K562 (cell line): ENCODE results near the gene NUP188. TPM values are rescaled to one million over a fixed set of nuclear protein-coding genes. Genes with fewer than 3 reads are reported as not detected.

Experiments
- ATF3 ChIP-seq, 2 experiments: fragments of 450-650 bp in 1 of 2; sonication (generic) in 1 of 2; formaldehyde crosslinking in 1 of 2; IDR thresholded peaks in 1 of 2; conservative IDR thresholded peaks in 1 of 2; 2 replicates each; pipeline versions ENCODE4 v1.6.1 to v1.8.1; 2016 to 2023; ENCODE audit warnings: mild to moderate bottlenecking in 2 of 2, moderate library complexity in 2 of 2, inconsistent platforms in 1 of 2, missing genetic modification reagents in 1 of 2
- CHAMP1 ChIP-seq: fragments of 450-650 bp; IDR thresholded peaks from 2 replicates; pipeline ENCODE4 v1.6.1; 2016; ENCODE audit warnings: mild to moderate bottlenecking
- EGR1 ChIP-seq: fragments of 450-650 bp; conservative IDR thresholded peaks from 2 replicates; pipeline ENCODE4 v1.6.1; 2017; ENCODE audit warnings: mild to moderate bottlenecking
- FOXM1 ChIP-seq, 2 experiments: fragments of 450-650 bp in 1 of 2; sonication (generic) in 1 of 2; formaldehyde crosslinking in 1 of 2; IDR thresholded peaks; 2 replicates each; pipeline versions ENCODE4 v1.6.1 to v1.9.0; 2017 to 2022; ENCODE audit warnings: low read depth in 2 of 2, mild to moderate bottlenecking in 2 of 2, missing genetic modification reagents in 1 of 2, moderate library complexity in 1 of 2
- HIVEP1 ChIP-seq: fragments of 250-450 bp; sonication (Bioruptor Pico); IDR thresholded peaks from 2 replicates; pipeline ENCODE4 v1.4.0; 2020; ENCODE audit warnings: mild to moderate bottlenecking
- IRF2 ChIP-seq: sonication (generic); formaldehyde crosslinking; IDR thresholded peaks from 2 replicates; pipeline ENCODE4 v1.8.1; 2022; ENCODE audit warnings: mild to moderate bottlenecking, missing genetic modification reagents
- MTF1 ChIP-seq: fragments of 250-450 bp; sonication (Bioruptor Pico); IDR thresholded peaks from 2 replicates; pipeline ENCODE4 v1.9.0; 2021; ENCODE audit warnings: moderate library complexity, mild to moderate bottlenecking, inconsistent platforms, borderline replicate concordance
- PTBP1 ChIP-seq: fragments of 200-400 bp; formaldehyde crosslinking; IDR thresholded peaks from 2 replicates; pipeline ENCODE4 v1.6.1; 2017; ENCODE audit warnings: low read depth, low read length
- RBM34 ChIP-seq: fragments of 200-400 bp; formaldehyde crosslinking; IDR thresholded peaks from 2 replicates; pipeline ENCODE4 v1.6.1; 2018; ENCODE audit warnings: low read length, borderline replicate concordance; ENCODE audit not compliant: insufficient read depth
- TFAM ChIP-seq: fragments of 250-450 bp; sonication (Bioruptor Pico); conservative IDR thresholded peaks from 2 replicates; pipeline ENCODE4 v1.5.0; 2021; ENCODE audit warnings: mild to moderate bottlenecking, moderate library complexity
- XRCC5 ChIP-seq: fragments of 200-400 bp; formaldehyde crosslinking; IDR thresholded peaks from 2 replicates; pipeline ENCODE4 v1.6.1; 2017; ENCODE audit warnings: low read depth, mild to moderate bottlenecking, low read length
- ZNF655 ChIP-seq: fragments of 250-450 bp; sonication (Bioruptor Pico); IDR thresholded peaks from 2 replicates; pipeline ENCODE4 v1.5.0; 2021
- polyA plus RNA-seq, 8 experiments: library from polyadenylated mRNA; depleted of rRNA in 4 of 8; stranded (reverse) in 5 of 8; unstranded in 3 of 8; fragments of >200 nt; fragmentation: Nextera tagmentation in 2 of 8; fragmentation: Illumina TruSeq in 1 of 8; extraction: Ambion mirVana in 2 of 8; extraction: Trizol in 1 of 8; gene quantifications; 2 replicates each; pipeline versions ENCODE4 v1.2.1 to v1.2.3, GENCODE V29; 2011 to 2014; ENCODE audit warnings: inconsistent platforms in 1 of 8, missing spikeins in 1 of 8
- total RNA-seq, 7 experiments: library from RNA; depleted of rRNA in 6 of 7; stranded (reverse); fragments of >200 nt in 6 of 7; fragmentation: Illumina TruSeq in 2 of 7; extraction: Trizol in 2 of 7; gene quantifications; 2 replicates each; pipeline versions ENCODE4 v1.2.1 to v1.2.3, GENCODE V29; 2011 to 2021; ENCODE audit warnings: low replicate concordance in 1 of 7
- TF ChIP-seq, protein P1 (sequence below): sonication (generic); formaldehyde crosslinking; IDR thresholded peaks from 2 replicates; pipeline ENCODE4 v1.4.0; 2020; ENCODE audit warnings: mild to moderate bottlenecking, missing genetic modification reagents
- TF ChIP-seq, protein P2 (sequence below): sonication (generic); formaldehyde crosslinking; IDR thresholded peaks from 2 replicates; pipeline ENCODE4 v1.8.0; 2022; ENCODE audit warnings: mild to moderate bottlenecking, low read depth, missing genetic modification reagents
- TF ChIP-seq, protein P3 (sequence below): sonication (generic); formaldehyde crosslinking; IDR thresholded peaks from 2 replicates; pipeline ENCODE4 v1.9.0; 2022; ENCODE audit warnings: mild to moderate bottlenecking, missing genetic modification reagents
- TF ChIP-seq, protein P4 (sequence below): fragments of 250-450 bp; sonication (Bioruptor Pico); IDR thresholded peaks from 2 replicates; pipeline ENCODE4 v1.8.0; 2021; ENCODE audit warnings: mild to moderate bottlenecking, moderate library complexity

Gene NUP188
- total and polyA plus RNA-seq, 9 of the 15 experiments (the other 6 are each of a cell fraction or from before 2014, with no cell fraction given), result 11.7 to 135 (median 70.6) TPM

DNA sequence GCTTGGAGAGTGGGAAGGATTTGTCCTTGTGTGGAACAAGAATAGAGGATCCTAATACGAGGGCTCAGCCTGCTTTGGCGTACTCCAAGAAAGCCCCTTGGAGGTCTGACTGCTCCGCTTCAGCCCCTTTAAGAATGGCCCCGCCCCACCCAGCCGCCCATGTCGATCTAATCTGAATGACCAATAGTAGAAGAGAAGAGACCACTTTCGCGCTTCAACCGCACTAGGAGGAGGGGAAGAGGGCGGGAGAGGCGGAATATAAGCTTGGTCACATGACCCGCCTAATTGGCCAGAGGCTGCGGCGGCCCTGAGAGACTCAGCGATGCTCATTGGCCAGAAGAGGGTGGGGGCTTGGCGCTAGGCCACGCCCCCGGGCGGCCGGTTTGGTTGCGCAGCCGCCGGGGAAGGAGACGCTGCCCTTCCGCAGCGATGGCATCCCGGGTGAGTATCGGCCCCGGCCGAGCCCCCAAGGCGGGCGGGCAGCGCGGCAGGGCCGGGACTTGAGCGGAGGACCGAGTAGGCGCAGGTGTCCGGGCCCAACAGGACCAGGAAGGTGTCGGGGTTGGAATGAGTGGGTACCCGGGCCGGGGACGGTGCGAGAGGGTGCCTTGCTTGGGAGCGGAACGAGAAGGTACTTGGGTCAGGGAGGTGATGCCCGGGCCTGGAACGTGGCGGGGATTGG is 88.9 kb downstream of the NUP188 start, which contains the start of gene MIGA2 (continued):
- peak; percentile 51 for TF ChIP-seq FOXM1 (IDR thresholded peaks at IDR 0.05; ENCODE audit: low read depth)
- TF ChIP-seq FOXM1 (CRISPR knock-in tag; IDR thresholded peaks at IDR 0.05; ENCODE audit: low read depth), result no peak
- TF ChIP-seq HIVEP1 (CRISPR knock-in tag), result no peak
- TF ChIP-seq, protein P1, sequence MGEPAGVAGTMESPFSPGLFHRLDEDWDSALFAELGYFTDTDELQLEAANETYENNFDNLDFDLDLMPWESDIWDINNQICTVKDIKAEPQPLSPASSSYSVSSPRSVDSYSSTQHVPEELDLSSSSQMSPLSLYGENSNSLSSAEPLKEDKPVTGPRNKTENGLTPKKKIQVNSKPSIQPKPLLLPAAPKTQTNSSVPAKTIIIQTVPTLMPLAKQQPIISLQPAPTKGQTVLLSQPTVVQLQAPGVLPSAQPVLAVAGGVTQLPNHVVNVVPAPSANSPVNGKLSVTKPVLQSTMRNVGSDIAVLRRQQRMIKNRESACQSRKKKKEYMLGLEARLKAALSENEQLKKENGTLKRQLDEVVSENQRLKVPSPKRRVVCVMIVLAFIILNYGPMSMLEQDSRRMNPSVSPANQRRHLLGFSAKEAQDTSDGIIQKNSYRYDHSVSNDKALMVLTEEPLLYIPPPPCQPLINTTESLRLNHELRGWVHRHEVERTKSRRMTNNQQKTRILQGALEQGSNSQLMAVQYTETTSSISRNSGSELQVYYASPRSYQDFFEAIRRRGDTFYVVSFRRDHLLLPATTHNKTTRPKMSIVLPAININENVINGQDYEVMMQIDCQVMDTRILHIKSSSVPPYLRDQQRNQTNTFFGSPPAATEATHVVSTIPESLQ, result peak; percentile 64; the same call in 1 of the 2 replicates
- TF ChIP-seq, protein P2, sequence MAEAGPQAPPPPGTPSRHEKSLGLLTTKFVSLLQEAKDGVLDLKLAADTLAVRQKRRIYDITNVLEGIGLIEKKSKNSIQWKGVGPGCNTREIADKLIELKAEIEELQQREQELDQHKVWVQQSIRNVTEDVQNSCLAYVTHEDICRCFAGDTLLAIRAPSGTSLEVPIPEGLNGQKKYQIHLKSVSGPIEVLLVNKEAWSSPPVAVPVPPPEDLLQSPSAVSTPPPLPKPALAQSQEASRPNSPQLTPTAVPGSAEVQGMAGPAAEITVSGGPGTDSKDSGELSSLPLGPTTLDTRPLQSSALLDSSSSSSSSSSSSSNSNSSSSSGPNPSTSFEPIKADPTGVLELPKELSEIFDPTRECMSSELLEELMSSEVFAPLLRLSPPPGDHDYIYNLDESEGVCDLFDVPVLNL (CRISPR knock-in tag), result no peak
- TF ChIP-seq MTF1 (CRISPR knock-in tag), result no peak
- TF ChIP-seq EGR1, result peak; percentile 52
- no peak; the same call in 1 of the 2 replicates for TF ChIP-seq ATF3 (IDR thresholded peaks at IDR 0.05)
- TF ChIP-seq ATF3 (CRISPR knock-in tag; conservative IDR thresholded peaks at IDR 0.05), result no peak
- no peak for TF ChIP-seq RBM34
- TF ChIP-seq, protein P3, sequence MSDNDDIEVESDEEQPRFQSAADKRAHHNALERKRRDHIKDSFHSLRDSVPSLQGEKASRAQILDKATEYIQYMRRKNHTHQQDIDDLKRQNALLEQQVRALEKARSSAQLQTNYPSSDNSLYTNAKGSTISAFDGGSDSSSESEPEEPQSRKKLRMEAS (CRISPR knock-in tag), result no peak; the same call in 1 of the 2 replicates
- no peak for TF ChIP-seq PTBP1
- TF ChIP-seq CHAMP1, result no peak
- TF ChIP-seq XRCC5, result no peak
- TF ChIP-seq IRF2 (CRISPR knock-in tag), result no peak
- no peak for TF ChIP-seq ZNF655
- TF ChIP-seq, protein P4, sequence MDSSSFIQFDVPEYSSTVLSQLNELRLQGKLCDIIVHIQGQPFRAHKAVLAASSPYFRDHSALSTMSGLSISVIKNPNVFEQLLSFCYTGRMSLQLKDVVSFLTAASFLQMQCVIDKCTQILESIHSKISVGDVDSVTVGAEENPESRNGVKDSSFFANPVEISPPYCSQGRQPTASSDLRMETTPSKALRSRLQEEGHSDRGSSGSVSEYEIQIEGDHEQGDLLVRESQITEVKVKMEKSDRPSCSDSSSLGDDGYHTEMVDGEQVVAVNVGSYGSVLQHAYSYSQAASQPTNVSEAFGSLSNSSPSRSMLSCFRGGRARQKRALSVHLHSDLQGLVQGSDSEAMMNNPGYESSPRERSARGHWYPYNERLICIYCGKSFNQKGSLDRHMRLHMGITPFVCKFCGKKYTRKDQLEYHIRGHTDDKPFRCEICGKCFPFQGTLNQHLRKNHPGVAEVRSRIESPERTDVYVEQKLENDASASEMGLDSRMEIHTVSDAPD, result no peak
- no peak for TF ChIP-seq TFAM (CRISPR knock-in tag)
